K562 (cell line): Measurements from ENCODE around the gene ABITRAM. TPM values are rescaled to one million over a fixed set of nuclear protein-coding genes. Genes with fewer than 3 reads are reported as not detected.

Experiments
- ATAC-seq: fragments of 200-7000 bp; cut with Tn5 transposase; 3 replicates; pipeline ENCODE4 v1.9.1; 2020; ENCODE audit warnings: moderate library complexity
- BruUV-seq: library from RNA; stranded (reverse); fragments of 400-500 nt; replicated peaks from 2 replicates; lab custom pipeline; 2021; lab: Mats Ljungman, UMichigan
- CTCF ChIA-PET: fragments of 300-600 bp; formaldehyde crosslinking; extraction: SDS; loops from one replicate; lab custom pipeline; 2021; ENCODE audit warnings: low intra/inter-chr PET ratio; lab: Yijun Ruan, JAX
- POLR2A ChIA-PET: fragments of 300-600, 350-650 bp; sonication (Branson Sonifier 250); formaldehyde crosslinking; extraction: SDS; loops from one replicate; lab custom pipeline; 2021; ENCODE audit warnings: antibody characterized with exemption, inconsistent platforms; lab: Yijun Ruan, JAX
- DNase-seq, 4 experiments: peaks; one replicate each; pipeline versions ENCODE4 v3.0.0 to v3.0.0-alpha.2; 2011 to 2018; ENCODE audit warnings: low spot score in 3 of 4, mixed read lengths in 3 of 4; ENCODE audit errors: extremely low read depth in 1 of 4
- FAIRE-seq: peaks from 2 replicates; lab custom pipeline; 2011; peaks lifted over from hg19 to GRCh38; lab: Jason Lieb, UNC
- H2AFZ ChIP-seq: 2 replicates; pipeline ENCODE4 v1.6.0; 2011; ENCODE audit warnings: low read depth, low read length, control low read depth, inconsistent platforms
- H3K27ac ChIP-seq: fragments of 200-600 bp; 3 replicates; pipeline ENCODE4 v1.8.0; 2011; ENCODE audit warnings: low read depth, mild to moderate bottlenecking, control low read depth, inconsistent platforms, low read length, moderate library complexity, mixed read lengths; ENCODE audit errors: extremely low read depth
- H3K27me3 ChIP-seq, 2 experiments: fragments of 300-600 bp in 1 of 2; 2 replicates in 1 of 2; 3 replicates in 1 of 2; pipeline versions ENCODE4 v1.6.0 to v1.8.0; 2011; ENCODE audit warnings: inconsistent platforms in 2 of 2, low read length in 2 of 2, mild to moderate bottlenecking in 1 of 2, mixed read lengths in 1 of 2, moderate library complexity in 1 of 2; ENCODE audit not compliant: control insufficient read depth in 2 of 2, insufficient read depth in 2 of 2
- H3K36me3 ChIP-seq: fragments of 300-600 bp; 3 replicates; pipeline ENCODE4 v1.8.0; 2011; ENCODE audit warnings: mild to moderate bottlenecking, low read length, inconsistent platforms; ENCODE audit not compliant: control insufficient read depth, insufficient read depth
- H3K4me1 ChIP-seq, 2 experiments: fragments of 200-600 bp in 1 of 2; replicated peaks in 1 of 2; 2 replicates in 1 of 2; 3 replicates in 1 of 2; pipeline versions ENCODE4 v1.5.1 to v1.8.0; 2011; ENCODE audit warnings: inconsistent platforms in 2 of 2, low read length in 2 of 2, mild to moderate bottlenecking in 1 of 2, mixed read lengths in 1 of 2, moderate library complexity in 1 of 2; ENCODE audit not compliant: control insufficient read depth in 2 of 2, insufficient read depth in 2 of 2
- H3K4me2 ChIP-seq: 2 replicates; pipeline ENCODE4 v1.6.1; 2011; ENCODE audit warnings: low read length, control low read depth, inconsistent platforms, mixed read lengths; ENCODE audit not compliant: insufficient read depth
- H3K4me3 ChIP-seq: fragments of 200-600 bp; sonication (generic), shearing (Covaris generic); 2 replicates; pipeline ENCODE4 v1.5.1; 2016; ENCODE audit warnings: control low read depth, inconsistent platforms
- H3K79me2 ChIP-seq: fragments of 200-600 bp; 3 replicates; pipeline ENCODE4 v1.8.0; 2011; ENCODE audit warnings: low read length, inconsistent platforms; ENCODE audit not compliant: control insufficient read depth, insufficient read depth
- H3K9ac ChIP-seq, 2 experiments: 2 replicates each; pipeline versions ENCODE4 v1.6.0 to v1.6.1; 2011; ENCODE audit warnings: low read depth in 2 of 2, low read length in 2 of 2, control low read depth in 1 of 2, inconsistent platforms in 1 of 2, mild to moderate bottlenecking in 1 of 2, mixed read lengths in 1 of 2; ENCODE audit not compliant: insufficient read depth in 1 of 2
- H3K9me1 ChIP-seq: one replicate; pipeline ENCODE4 v1.6.0; 2011; ENCODE audit warnings: inconsistent platforms, mild to moderate bottlenecking, low read length, moderate library complexity; ENCODE audit not compliant: control insufficient read depth, insufficient read depth
- H3K9me3 ChIP-seq: replicated peaks from 2 replicates; pipeline ENCODE4 v1.5.1; 2011; ENCODE audit warnings: low read depth, low read length, inconsistent platforms; ENCODE audit not compliant: control insufficient read depth, insufficient read depth
- H4K20me1 ChIP-seq: replicated peaks from 2 replicates; pipeline ENCODE4 v1.6.1; 2011; ENCODE audit warnings: low read length, inconsistent platforms, mixed read lengths; ENCODE audit not compliant: control insufficient read depth, insufficient read depth
- MNT ChIP-seq, 2 experiments: fragments of 450-650 bp; conservative IDR thresholded peaks; 2 replicates each; pipeline ENCODE4 v1.6.1; 2017; ENCODE audit warnings: mild to moderate bottlenecking in 2 of 2, moderate library complexity in 2 of 2
- NR0B1 ChIP-seq: fragments of 450-650 bp; IDR thresholded peaks from one replicate; pipeline ENCODE4 v1.6.1; 2018; ENCODE audit warnings: mild to moderate bottlenecking, moderate library complexity; ENCODE audit not compliant: partially characterized antibody
- TAL1 ChIP-seq: fragments of 450-650 bp; IDR thresholded peaks from 2 replicates; pipeline ENCODE4 v1.6.1; 2016; ENCODE audit warnings: mild to moderate bottlenecking
- ZBTB43 ChIP-seq: sonication (generic); formaldehyde crosslinking; IDR thresholded peaks from 2 replicates; pipeline ENCODE4 v1.8.0; 2023; ENCODE audit warnings: mild to moderate bottlenecking, missing genetic modification reagents
- ZNF253 ChIP-seq: fragments of 250-450 bp; sonication (Bioruptor Pico); conservative IDR thresholded peaks from 2 replicates; pipeline ENCODE4 v1.6.1; 2021; ENCODE audit warnings: mild to moderate bottlenecking
- ZNF282 ChIP-seq: sonication (generic); formaldehyde crosslinking; IDR thresholded peaks from 2 replicates; pipeline ENCODE4 v1.8.1; 2023; ENCODE audit warnings: missing genetic modification reagents
- WGBS: fragments of 100-300 bp; shearing (Covaris generic); methylation state at CpG from one replicate; pipeline ENCODE4 v1.1.6; 2016; ENCODE audit warnings: low coverage, mixed read lengths; ENCODE audit not compliant: insufficient coverage; ENCODE audit errors: missing lambda C conversion rate; 5-methylcytosine and 5-hydroxymethylcytosine counted together
- in situ Hi-C: fragments of 300-500 bp; cut with MboI; formaldehyde crosslinking; loops from 4 replicates; pipeline ENCODE4 v1.15.0; 2018; ENCODE audit warnings: inconsistent platforms, mixed read lengths
- intact Hi-C: fragments of 100-400 bp; cut with micrococcal nuclease; formaldehyde crosslinking; loops from 2 replicates; pipeline ENCODE4 v1.14.2; 2022
- polyA plus RNA-seq, 8 experiments: library from polyadenylated mRNA; depleted of rRNA in 4 of 8; stranded (reverse) in 5 of 8; unstranded in 3 of 8; fragments of >200 nt; fragmentation: Nextera tagmentation in 2 of 8; fragmentation: Illumina TruSeq in 1 of 8; extraction: Ambion mirVana in 2 of 8; extraction: Trizol in 1 of 8; gene quantifications; 2 replicates each; pipeline versions ENCODE4 v1.2.1 to v1.2.3, GENCODE V29; 2011 to 2014; ENCODE audit warnings: inconsistent platforms in 1 of 8, missing spikeins in 1 of 8
- total RNA-seq, 7 experiments: library from RNA; depleted of rRNA in 6 of 7; stranded (reverse); fragments of >200 nt in 6 of 7; fragmentation: Illumina TruSeq in 2 of 7; extraction: Trizol in 2 of 7; gene quantifications; 2 replicates each; pipeline versions ENCODE4 v1.2.1 to v1.2.3, GENCODE V29; 2011 to 2021; ENCODE audit warnings: low replicate concordance in 1 of 7

ABITRAM gene
- total and polyA plus RNA-seq, 9 of the 15 experiments (the other 6 are each of a cell fraction or from before 2014, with no cell fraction given) = 8.9 to 47.6 (median 28.4) TPM

GRCh38 chr9:108921200-108921599 lies 13.0 kb upstream of the ABITRAM start:
- no peaks in the 10 kb centered on the region for H4K20me1 ChIP-seq
- no peak overlapping the region for H3K9ac ChIP-seq
- CTCF ChIA-PET = no interaction called here
- H3K36me3 ChIP-seq = peaks cover 86% of the 10 kb centered on the region
- in situ Hi-C loops = no loop called here
- H3K27me3 ChIP-seq = no peaks in the 10 kb centered on the region
- no peaks in the 10 kb centered on the region for H3K9me1 ChIP-seq
- no peaks in the 10 kb centered on the region for H3K9me3 ChIP-seq
- BruUV-seq = no TSS peak
- no peak overlapping the region for H3K27ac ChIP-seq
- no peak for ATAC-seq
- no peak for FAIRE-seq
- H3K4me3 ChIP-seq = no peak overlapping the region
- 95% methylated on average over 1 of the region's 1 CpG for WGBS
- H3K4me1 ChIP-seq = no peaks in the 10 kb centered on the region
- DNase-seq = no peak
- H3K79me2 ChIP-seq = no peaks in the 10 kb centered on the region
- POLR2A ChIA-PET = interaction anchor here (0.6 to 0.9 kb wide), 2 partner anchors 26 to 91 kb away, joined by 3 to 4 read pairs; no protein-coding TSS in a partner anchor
- H3K4me2 ChIP-seq = no peak overlapping the region
- intact Hi-C loops = no loop called here
- no peak overlapping the region for H2AFZ ChIP-seq
- TF ChIP-seq TAL1 = no peak
- no peak for TF ChIP-seq NR0B1
- no peak for TF ChIP-seq ZNF253
- TF ChIP-seq ZNF282 (CRISPR knock-in tag) = no peak
- no peak for TF ChIP-seq MNT (conservative IDR thresholded peaks at IDR 0.05)
- no peak for TF ChIP-seq ZBTB43 (CRISPR knock-in tag)
